Endothelial cell of umbilical vein (primary cell): ENCODE results near the gene TSPOAP1. TPM values are rescaled to one million over a fixed set of nuclear protein-coding genes. Genes with fewer than 3 reads are reported as not detected.

Source experiments
- BruUV-seq: library from RNA; stranded (reverse); fragments of 400-500 nt; replicated peaks from 2 replicates; lab custom pipeline; 2021; lab: Mats Ljungman, UMichigan
- CTCF ChIA-PET: fragments of 300-600, 350-600 bp; sonication (Branson Sonifier 250); formaldehyde crosslinking; loops from one replicate; lab custom pipeline; 2021; ENCODE audit warnings: antibody characterized with exemption, inconsistent platforms; lab: Charles Lee
- POLR2A ChIA-PET: fragments of 300-600, 350-600 bp; sonication (Branson Sonifier 250); formaldehyde crosslinking; loops from one replicate; lab custom pipeline; 2021; ENCODE audit warnings: antibody characterized with exemption, inconsistent platforms; lab: Charles Lee
- DNase-seq: peaks from one replicate; pipeline ENCODE4 v3.0.0-alpha.2; 2011; ENCODE audit warnings: low read depth, low spot score
- FAIRE-seq: peaks from 2 replicates; lab custom pipeline; 2011; peaks lifted over from hg19 to GRCh38; lab: Jason Lieb, UNC
- H2AFZ ChIP-seq: 2 replicates; pipeline ENCODE4 v1.6.0; 2012; ENCODE audit warnings: low read depth, low read length, control low read depth, inconsistent platforms
- H3K27ac ChIP-seq: 2 replicates; pipeline ENCODE4 v1.5.1; 2011; ENCODE audit warnings: low read depth, mild to moderate bottlenecking, control low read depth, low read length, moderate library complexity; ENCODE audit not compliant: insufficient read depth
- H3K27me3 ChIP-seq, 2 experiments: 2 replicates each; pipeline versions ENCODE4 v1.6.0 to v1.6.1; 2011; ENCODE audit warnings: low read length in 2 of 2, mixed read lengths in 1 of 2; ENCODE audit not compliant: control insufficient read depth in 2 of 2, insufficient read depth in 2 of 2
- H3K36me3 ChIP-seq, 2 experiments: 2 replicates in 1 of 2; 3 replicates in 1 of 2; pipeline ENCODE4 v1.5.1; 2011; ENCODE audit warnings: low read length in 2 of 2, mild to moderate bottlenecking in 1 of 2, moderate library complexity in 1 of 2; ENCODE audit not compliant: control insufficient read depth in 2 of 2, insufficient read depth in 2 of 2; ENCODE audit errors: extremely low read depth in 1 of 2
- H3K4me1 ChIP-seq: 3 replicates; pipeline ENCODE4 v1.5.1; 2011; ENCODE audit warnings: mild to moderate bottlenecking, low read length; ENCODE audit not compliant: control insufficient read depth, insufficient read depth; ENCODE audit errors: extremely low read depth
- H3K4me2 ChIP-seq: 2 replicates; pipeline ENCODE4 v1.6.1; 2011; ENCODE audit warnings: low read length, control low read depth, mixed read lengths; ENCODE audit not compliant: insufficient read depth
- H3K4me3 ChIP-seq, 3 experiments: fragments of 200-600 bp in 1 of 3; sonication (generic), shearing (Covaris generic) in 1 of 3; replicated peaks in 1 of 3; 2 replicates each; pipeline ENCODE4 v1.5.1; 2011 to 2016; ENCODE audit warnings: control low read depth in 3 of 3, low read length in 3 of 3, mild to moderate bottlenecking in 2 of 3, inconsistent platforms in 1 of 3, low read depth in 1 of 3, moderate library complexity in 1 of 3; ENCODE audit not compliant: insufficient read depth in 1 of 3
- H3K79me2 ChIP-seq: 2 replicates; pipeline ENCODE4 v1.6.0; 2012; ENCODE audit warnings: low read length, inconsistent platforms; ENCODE audit not compliant: control insufficient read depth, insufficient read depth
- H3K9ac ChIP-seq: replicated peaks from 2 replicates; pipeline ENCODE3; 2011; ENCODE audit warnings: low read length, control low read depth; ENCODE audit not compliant: insufficient read depth; ENCODE audit errors: extremely low read depth
- H3K9me1 ChIP-seq: replicated peaks from 3 replicates; pipeline ENCODE4 v1.6.0; 2011; ENCODE audit warnings: mild to moderate bottlenecking, low read length; ENCODE audit not compliant: control insufficient read depth, insufficient read depth; ENCODE audit errors: extremely low read depth
- H3K9me3 ChIP-seq: replicated peaks from 2 replicates; pipeline ENCODE4 v1.5.1; 2012; ENCODE audit warnings: low read length, inconsistent platforms; ENCODE audit not compliant: control insufficient read depth, insufficient read depth
- H4K20me1 ChIP-seq: replicated peaks from 2 replicates; pipeline ENCODE3; 2011; ENCODE audit warnings: mild to moderate bottlenecking, low read length; ENCODE audit not compliant: control insufficient read depth, insufficient read depth; ENCODE audit errors: extremely low read depth
- EZH2 ChIP-seq: IDR thresholded peaks from 2 replicates; pipeline ENCODE4 v1.6.1; 2012; ENCODE audit warnings: borderline replicate concordance, low read depth, mild to moderate bottlenecking, moderate library complexity, low read length, inconsistent platforms; ENCODE audit not compliant: severe bottlenecking
- FOS ChIP-seq: IDR thresholded peaks from 2 replicates; pipeline ENCODE4 v1.6.1; 2011; ENCODE audit warnings: mild to moderate bottlenecking, low read length, moderate library complexity, borderline replicate concordance; ENCODE audit not compliant: insufficient read depth
- GATA2 ChIP-seq: IDR thresholded peaks from 2 replicates; pipeline ENCODE4 v1.7.0; 2011; ENCODE audit warnings: low read depth, mild to moderate bottlenecking, moderate library complexity, mixed read lengths, low read length; ENCODE audit not compliant: insufficient read length, insufficient read depth
- JUN ChIP-seq: IDR thresholded peaks from 2 replicates; pipeline ENCODE4 v1.6.1; 2011; ENCODE audit warnings: borderline replicate concordance, low read depth; ENCODE audit not compliant: insufficient read length, insufficient read depth
- MYC ChIP-seq: IDR thresholded peaks from one replicate; pipeline ENCODE4 v1.6.1; 2011; ENCODE audit warnings: mild to moderate bottlenecking, low read depth, low read length
- POLR2A ChIP-seq: IDR thresholded peaks from 2 replicates; pipeline ENCODE4 v1.6.1; 2012; ENCODE audit warnings: low read depth, mild to moderate bottlenecking, control low read depth, low read length
- POLR2AphosphoS5 ChIP-seq: IDR thresholded peaks from 2 replicates; pipeline ENCODE4 v1.6.1; 2012; ENCODE audit warnings: low read depth, mild to moderate bottlenecking, control low read depth, low read length, moderate library complexity; ENCODE audit not compliant: insufficient read depth
- dilution Hi-C: fragments of 300-500 bp; cut with MboI; formaldehyde crosslinking; loops from one replicate; pipeline ENCODE4 v1.15.0; 2019; ENCODE audit warnings: low sequenced_read_pairs; ENCODE audit not compliant: extremely low pct_ligation_motif_present
- intact Hi-C: fragments of 100-400 bp; cut with micrococcal nuclease; formaldehyde crosslinking; loops from one replicate; pipeline ENCODE4 v1.10.0; 2022
- polyA plus RNA-seq, 4 experiments: library from polyadenylated mRNA; depleted of rRNA in 3 of 4; stranded (reverse) in 3 of 4; unstranded in 1 of 4; fragments of >200 nt; gene quantifications; 2 replicates each; pipeline versions ENCODE4 v1.2.1 to v1.2.3, GENCODE V29; 2011 to 2012; ENCODE audit warnings: missing spikeins in 1 of 4
- total RNA-seq: library from RNA; stranded (reverse); gene quantifications from 2 replicates; pipeline ENCODE4 v1.2.3, GENCODE V29; 2021
- TF ChIP-seq, protein P1 (sequence below): IDR thresholded peaks from 2 replicates; pipeline ENCODE4 v1.6.1; 2011; ENCODE audit not compliant: insufficient read depth, insufficient read length
- TF ChIP-seq, protein P2 (sequence below), 2 donors: IDR thresholded peaks; 1 replicate in 1 of 2; 2 replicates in 1 of 2; pipeline ENCODE4 v1.5.1; 2011; ENCODE audit warnings: low read length in 2 of 2, mild to moderate bottlenecking in 2 of 2, moderate library complexity in 2 of 2, control low read depth in 1 of 2, inconsistent platforms in 1 of 2, low read depth in 1 of 2; ENCODE audit not compliant: insufficient read depth in 1 of 2; ENCODE audit errors: extremely low read depth in 1 of 2

The TSPOAP1 gene
- total and polyA plus RNA-seq, 2 donors (not counting 3 experiments of a cell fraction or from before 2014, with no cell fraction given) = not detected

DNA sequence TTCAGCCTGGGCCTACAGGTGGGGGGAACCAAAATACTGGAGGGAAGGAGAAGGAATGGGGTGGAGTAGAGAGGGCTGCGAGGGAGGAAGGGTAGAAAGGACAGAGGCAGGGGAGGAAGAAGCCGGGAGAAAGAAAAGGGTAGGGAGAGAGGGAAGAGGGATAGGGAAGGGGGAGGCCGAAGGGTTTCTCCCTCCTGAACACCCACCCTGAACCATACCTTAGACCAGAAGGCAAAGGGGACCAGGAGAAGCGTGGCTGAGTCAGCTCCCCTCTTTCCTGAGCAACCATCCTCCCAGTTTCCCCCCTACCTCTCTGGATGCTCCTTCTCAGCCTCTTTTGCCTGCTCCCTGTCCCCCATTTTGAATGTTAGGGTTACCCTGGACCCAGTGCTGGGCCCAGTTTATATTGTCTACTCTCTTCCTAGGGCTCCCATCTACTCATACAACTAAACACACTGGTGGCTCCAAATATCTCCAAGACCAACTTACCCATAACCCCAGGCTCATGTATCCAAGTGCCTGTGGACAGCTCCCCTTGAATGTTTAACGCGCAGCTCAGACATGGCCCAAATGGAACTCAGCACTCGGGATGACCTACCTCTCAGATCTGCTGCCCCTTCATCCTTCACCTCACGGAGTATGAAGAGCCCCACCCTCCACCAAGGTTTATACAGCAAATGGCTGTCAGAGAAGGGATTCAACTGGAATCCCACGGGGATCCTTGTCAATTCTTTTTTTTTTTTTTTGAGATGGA is 7.8 kb downstream of the TSPOAP1 start:
- FAIRE-seq (no peak), DNase-seq (no peak)
- no peak for TF ChIP-seq MYC
- no peak for TF ChIP-seq POLR2AphosphoS5
- TF ChIP-seq, protein P1, sequence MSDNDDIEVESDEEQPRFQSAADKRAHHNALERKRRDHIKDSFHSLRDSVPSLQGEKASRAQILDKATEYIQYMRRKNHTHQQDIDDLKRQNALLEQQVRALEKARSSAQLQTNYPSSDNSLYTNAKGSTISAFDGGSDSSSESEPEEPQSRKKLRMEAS = no peak
- TF ChIP-seq POLR2A = no peak
- TF ChIP-seq, protein P2, sequence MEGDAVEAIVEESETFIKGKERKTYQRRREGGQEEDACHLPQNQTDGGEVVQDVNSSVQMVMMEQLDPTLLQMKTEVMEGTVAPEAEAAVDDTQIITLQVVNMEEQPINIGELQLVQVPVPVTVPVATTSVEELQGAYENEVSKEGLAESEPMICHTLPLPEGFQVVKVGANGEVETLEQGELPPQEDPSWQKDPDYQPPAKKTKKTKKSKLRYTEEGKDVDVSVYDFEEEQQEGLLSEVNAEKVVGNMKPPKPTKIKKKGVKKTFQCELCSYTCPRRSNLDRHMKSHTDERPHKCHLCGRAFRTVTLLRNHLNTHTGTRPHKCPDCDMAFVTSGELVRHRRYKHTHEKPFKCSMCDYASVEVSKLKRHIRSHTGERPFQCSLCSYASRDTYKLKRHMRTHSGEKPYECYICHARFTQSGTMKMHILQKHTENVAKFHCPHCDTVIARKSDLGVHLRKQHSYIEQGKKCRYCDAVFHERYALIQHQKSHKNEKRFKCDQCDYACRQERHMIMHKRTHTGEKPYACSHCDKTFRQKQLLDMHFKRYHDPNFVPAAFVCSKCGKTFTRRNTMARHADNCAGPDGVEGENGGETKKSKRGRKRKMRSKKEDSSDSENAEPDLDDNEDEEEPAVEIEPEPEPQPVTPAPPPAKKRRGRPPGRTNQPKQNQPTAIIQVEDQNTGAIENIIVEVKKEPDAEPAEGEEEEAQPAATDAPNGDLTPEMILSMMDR (IDR thresholded peaks at IDR 0.05; ENCODE audit: extremely low read depth in 1 of 2, insufficient read depth in 1 of 2, low read depth in 1 of 2, low read length in 2 of 2) = no peak
- no peak for TF ChIP-seq EZH2
- no peak for TF ChIP-seq JUN
- TF ChIP-seq FOS = no peak
- no peak for TF ChIP-seq GATA2
- ChIA-PET CTCF (interaction anchor here (1.7 kb wide), 1 partner anchor 97 kb away, joined by 6 read pairs; the partner anchor contains the start of gene RNF43), POLR2A (no interaction called here)
- intact Hi-C loops = no loop called here
- H3K9ac ChIP-seq = no peak overlapping the region
- H3K27ac ChIP-seq = no peak overlapping the region
- H3K9me3 ChIP-seq = no peaks in the 10 kb centered on the region
- dilution Hi-C loops = no loop called here
- no TSS peak for BruUV-seq
- H3K9me1 ChIP-seq = no peaks in the 10 kb centered on the region
- H3K4me2 ChIP-seq = no peak overlapping the region
- H3K4me3 ChIP-seq = no peak overlapping the region
- H3K36me3 ChIP-seq = no peaks in the 10 kb centered on the region
- H2AFZ ChIP-seq = no peak overlapping the region
- no peaks in the 10 kb centered on the region for H3K79me2 ChIP-seq
- no peaks in the 10 kb centered on the region for H4K20me1 ChIP-seq
- peaks cover 20 to 25% of the 10 kb centered on the region in 2 experiments for H3K27me3 ChIP-seq
- no peaks in the 10 kb centered on the region for H3K4me1 ChIP-seq
